KOPT-K1 (cell line): Measurements from ENCODE around the gene KIF19.

Source experiments
- H3K27ac ChIP-seq: fragments of 200-600 bp; sonication (generic); 2 replicates; pipeline ENCODE4 v1.5.1; 2016; ENCODE audit warnings: antibody characterized with exemption, mild to moderate bottlenecking, low read depth, low read length; ENCODE audit not compliant: poor library complexity, severe bottlenecking
- H3K36me3 ChIP-seq: fragments of 200-600 bp; sonication (generic); 2 replicates; pipeline ENCODE4 v1.5.1; 2017; ENCODE audit warnings: antibody characterized with exemption, mild to moderate bottlenecking, low read length, moderate library complexity; ENCODE audit not compliant: insufficient read depth
- H3K9me3 ChIP-seq: fragments of 200-600 bp; sonication (generic); 2 replicates; pipeline ENCODE4 v1.5.1; 2017; ENCODE audit warnings: antibody characterized with exemption, low read length, mild to moderate bottlenecking; ENCODE audit not compliant: insufficient read depth, poor library complexity, severe bottlenecking

The KIF19 gene

DNA sequence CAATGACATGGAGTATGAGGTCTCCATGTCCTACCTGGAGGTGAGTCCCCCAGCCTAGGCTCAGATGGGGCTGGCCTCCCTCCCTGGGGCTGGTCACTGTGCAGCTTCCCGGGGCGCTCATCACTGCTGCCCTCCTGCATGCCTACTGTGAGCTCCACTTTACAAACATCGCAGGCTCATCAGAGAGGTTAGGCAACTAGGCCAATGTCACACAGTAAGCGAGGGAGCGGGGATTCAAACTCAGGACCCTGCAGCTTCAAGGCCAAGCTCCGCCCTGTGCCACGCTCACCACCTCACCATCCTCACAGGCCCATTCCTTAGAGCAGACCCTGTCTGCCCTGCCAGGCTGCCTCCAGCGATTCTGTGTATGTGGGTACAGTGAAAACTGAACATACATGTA lies 17.1 kb downstream of the KIF19 start:
- Histone ChIP-seq H3K27ac (no peak overlapping the region), H3K36me3 (no peaks in the 10 kb centered on the region), H3K9me3 (no peaks in the 10 kb centered on the region)

DNA sequence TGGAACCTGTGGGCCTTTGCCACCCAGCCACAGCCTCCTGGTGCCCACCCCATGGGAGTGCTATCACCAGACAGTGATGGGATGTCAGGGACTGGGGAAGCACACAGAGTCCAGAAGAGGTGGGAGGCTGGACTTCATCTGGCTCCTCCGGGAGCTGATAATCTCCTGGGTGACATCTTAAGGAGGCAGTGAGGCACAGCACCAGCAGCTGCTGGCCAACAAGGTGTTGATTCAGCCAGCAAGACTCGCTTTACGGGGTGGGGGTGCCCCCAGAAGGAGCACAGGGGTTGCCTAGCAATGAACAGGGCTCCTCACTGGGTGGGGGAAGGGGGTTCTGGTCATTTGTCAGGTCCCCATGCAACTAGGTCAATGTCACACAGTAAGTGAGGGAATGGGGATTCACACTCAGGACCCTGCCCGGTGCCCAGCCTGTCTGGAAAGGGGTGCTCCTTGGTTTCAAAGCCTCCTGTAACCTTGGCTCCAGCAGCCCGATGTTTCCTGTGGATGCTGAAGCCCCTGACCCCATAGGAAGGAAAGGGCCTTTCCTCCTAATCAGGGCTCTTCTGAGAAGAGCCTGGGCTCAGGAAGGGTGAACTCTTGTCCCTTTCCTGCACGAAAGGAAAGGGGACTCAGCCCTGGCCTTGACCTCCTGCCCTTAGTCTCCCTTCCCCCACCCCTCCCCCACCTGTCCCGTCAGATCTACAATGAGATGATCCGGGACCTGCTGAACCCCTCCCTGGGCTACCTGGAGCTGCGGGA lies 17.7 kb downstream of the KIF19 start:
- Histone ChIP-seq H3K9me3 (no peaks in the 10 kb centered on the region), H3K36me3 (no peaks in the 10 kb centered on the region), H3K27ac (no peak overlapping the region)

DNA sequence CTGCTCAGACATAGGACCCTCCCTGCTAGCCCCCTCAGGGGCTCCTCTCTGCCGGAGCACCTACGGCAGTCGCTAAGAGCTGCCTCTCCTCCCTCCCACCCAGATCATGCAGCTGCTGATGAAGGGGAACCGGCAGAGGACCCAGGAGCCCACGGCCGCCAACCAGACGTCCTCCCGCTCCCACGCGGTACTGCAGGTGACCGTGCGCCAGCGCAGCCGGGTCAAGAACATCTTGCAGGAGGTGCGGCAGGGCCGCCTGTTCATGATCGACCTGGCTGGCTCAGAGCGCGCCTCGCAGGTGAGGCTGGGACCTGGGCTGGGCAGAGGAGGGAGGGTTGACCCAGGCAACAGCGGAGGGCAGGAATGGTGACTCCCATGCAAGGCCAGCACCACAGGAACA lies 18.6 kb downstream of the KIF19 start:
- Histone ChIP-seq H3K36me3 (no peaks in the 10 kb centered on the region), H3K9me3 (no peaks in the 10 kb centered on the region), H3K27ac (no peak overlapping the region)

DNA sequence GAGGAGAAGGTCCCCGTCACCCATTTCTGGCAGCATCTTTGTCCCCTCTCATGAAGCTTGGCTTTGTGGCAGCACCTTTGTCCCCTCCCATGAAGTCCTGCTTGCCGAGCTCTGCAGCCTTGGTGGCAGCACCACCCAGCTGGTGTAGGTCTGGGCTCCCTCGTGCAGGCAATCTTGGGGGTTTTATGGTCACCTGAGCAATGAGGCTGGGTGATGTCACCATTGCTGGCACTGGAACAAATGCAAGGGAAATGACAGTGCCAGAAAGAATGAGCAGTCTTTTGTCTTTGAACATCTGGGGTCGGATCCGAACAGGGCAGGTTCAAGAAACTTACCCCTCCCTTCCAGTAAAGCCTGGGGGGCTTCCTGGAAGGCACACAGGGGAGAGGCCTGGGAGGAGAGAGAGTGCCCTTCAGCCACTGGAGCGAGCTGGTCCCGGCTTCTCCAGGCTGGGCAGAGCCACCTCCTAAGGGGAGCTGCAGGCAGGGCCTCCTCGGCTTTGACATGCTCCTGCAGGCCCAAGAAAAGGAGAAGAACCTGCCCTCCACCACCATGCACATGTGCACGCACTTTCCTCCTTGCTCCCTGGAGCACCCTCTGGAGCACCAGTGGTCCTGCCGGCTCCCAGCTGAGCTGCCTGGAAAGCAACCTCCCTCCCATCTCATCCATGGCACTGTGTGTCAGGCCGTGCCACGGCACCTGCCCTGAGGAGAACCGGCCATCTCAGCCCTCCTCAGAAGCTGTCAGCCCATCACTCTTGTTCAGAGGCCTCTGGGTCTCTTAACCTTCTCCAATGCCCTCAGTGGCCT lies 19.6 kb downstream of the KIF19 start:
- Histone ChIP-seq H3K9me3 (no peaks in the 10 kb centered on the region), H3K36me3 (no peaks in the 10 kb centered on the region), H3K27ac (no peak overlapping the region)

DNA sequence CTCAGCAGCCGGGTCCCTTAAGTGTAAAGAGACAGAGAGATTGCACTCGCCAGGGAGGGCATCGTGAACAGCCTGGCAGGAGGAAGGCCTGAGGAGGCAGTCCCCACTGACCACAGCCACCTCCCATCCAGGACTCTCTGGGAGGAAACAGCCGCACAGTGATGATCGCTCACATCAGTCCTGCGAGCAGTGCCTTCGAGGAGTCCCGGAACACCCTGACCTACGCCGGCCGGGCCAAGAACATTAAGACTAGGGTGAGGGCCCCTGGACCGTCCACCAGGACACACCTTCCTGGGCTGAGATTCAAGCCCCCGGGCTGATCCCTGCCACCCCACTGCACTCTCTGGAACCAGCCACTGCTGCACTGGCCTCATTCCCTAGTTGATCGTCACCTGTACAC lies 21.6 kb downstream of the KIF19 start:
- H3K27ac ChIP-seq: no peak overlapping the region
- H3K36me3 ChIP-seq: no peaks in the 10 kb centered on the region
- no peaks in the 10 kb centered on the region for H3K9me3 ChIP-seq

DNA sequence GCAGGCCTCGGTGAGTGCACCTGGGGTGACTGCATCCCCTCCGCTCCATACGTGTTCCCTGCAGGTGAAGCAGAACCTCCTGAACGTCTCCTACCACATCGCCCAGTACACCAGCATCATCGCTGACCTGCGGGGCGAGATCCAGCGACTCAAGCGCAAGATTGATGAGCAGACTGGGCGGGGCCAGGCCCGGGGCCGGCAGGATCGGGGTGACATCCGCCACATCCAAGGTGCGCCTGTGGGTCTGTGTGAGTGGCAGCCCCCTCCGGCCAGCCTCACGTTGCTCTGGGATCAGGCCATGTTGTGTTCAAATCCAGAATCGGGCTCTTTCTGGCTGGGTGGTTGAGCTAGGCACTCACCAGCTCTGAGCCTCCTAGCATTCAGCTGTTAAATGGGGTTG lies 23.1 kb downstream of the KIF19 start:
- Histone ChIP-seq H3K9me3 (no peaks in the 10 kb centered on the region), H3K27ac (no peak overlapping the region), H3K36me3 (no peaks in the 10 kb centered on the region)

DNA sequence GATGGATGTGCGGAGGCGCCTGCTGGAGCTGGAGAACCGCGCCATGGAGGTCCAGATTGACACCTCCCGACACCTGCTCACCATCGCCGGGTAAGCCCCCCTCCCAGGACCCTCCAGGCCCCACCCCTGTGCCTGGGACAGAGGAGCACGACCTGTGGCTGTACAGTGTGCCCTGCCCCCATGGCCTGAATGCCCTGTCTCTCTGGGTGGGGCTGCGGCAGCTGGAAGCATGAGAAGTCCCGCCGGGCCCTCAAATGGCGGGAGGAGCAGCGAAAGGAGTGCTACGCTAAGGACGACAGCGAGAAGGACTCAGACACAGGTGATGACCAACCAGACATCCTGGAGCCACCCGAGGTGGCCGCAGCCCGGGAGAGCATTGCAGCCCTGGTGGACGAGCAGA lies 24.5 kb downstream of the KIF19 start:
- no peaks in the 10 kb centered on the region for H3K9me3 ChIP-seq
- no peaks in the 10 kb centered on the region for H3K36me3 ChIP-seq
- H3K27ac ChIP-seq: no peak overlapping the region

DNA sequence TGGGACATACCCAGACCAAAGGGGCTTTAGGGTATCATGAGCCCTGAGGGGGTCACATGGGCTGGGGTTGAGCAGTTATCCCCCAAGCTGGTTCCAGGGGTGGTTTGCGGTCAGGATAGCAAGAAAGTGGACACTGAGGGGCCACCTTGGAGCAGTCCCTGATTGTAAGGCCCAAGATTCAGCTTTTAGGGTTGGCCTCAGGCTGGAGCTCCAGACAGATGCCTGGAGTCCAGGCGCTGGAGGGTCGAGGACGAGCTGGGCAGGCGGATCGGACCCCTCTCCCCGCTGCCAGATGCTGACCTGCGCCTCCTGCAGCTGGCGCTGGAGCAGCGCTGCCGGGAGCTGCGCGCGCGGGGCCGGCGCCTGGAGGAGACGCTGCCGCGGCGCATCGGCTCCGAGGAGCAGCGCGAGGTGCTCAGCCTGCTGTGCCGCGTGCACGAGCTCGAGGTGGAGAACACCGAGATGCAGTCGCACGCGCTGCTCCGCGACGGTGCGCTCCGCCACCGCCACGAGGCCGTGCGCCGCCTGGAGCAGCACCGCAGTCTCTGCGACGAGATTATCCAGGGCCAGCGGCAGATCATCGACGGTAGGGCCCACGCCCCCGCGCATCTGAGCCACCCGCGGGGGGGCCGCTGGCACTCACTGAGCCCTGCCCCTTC lies 25.7 kb downstream of the KIF19 start:
- H3K27ac ChIP-seq: no peak overlapping the region
- no peaks in the 10 kb centered on the region for H3K36me3 ChIP-seq
- H3K9me3 ChIP-seq: no peaks in the 10 kb centered on the region

DNA sequence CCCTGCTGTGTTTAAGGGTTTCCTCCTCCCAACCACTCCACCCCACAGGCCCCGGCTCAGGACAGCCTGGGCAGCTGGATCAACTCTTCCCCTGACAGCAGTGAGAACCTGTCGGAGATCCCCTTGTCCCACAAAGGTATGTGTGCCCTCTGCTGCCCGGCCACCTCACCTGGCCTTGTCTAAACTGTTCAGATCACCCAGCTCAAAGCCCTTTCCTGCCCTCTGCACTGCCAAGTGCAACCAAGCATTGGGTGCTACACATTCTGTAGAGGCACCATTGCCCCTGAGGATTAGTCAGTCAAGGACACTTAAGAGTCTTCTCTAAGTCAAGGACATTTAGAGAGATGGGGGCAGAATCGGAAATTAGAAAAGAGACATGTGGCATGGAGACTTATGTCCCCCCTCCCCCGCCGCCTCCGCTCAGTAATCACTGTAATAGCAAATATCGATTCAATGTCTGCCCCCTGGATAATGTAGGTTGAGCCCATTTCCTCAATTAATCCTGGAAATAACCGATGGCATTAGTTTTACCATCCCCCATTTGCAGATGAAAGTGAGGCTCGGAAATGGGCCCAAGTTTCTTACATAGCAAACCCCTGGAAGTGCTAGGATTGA lies 27.5 kb downstream of the KIF19 start:
- Histone ChIP-seq H3K9me3 (no peaks in the 10 kb centered on the region), H3K27ac (no peak overlapping the region), H3K36me3 (no peaks in the 10 kb centered on the region)

DNA sequence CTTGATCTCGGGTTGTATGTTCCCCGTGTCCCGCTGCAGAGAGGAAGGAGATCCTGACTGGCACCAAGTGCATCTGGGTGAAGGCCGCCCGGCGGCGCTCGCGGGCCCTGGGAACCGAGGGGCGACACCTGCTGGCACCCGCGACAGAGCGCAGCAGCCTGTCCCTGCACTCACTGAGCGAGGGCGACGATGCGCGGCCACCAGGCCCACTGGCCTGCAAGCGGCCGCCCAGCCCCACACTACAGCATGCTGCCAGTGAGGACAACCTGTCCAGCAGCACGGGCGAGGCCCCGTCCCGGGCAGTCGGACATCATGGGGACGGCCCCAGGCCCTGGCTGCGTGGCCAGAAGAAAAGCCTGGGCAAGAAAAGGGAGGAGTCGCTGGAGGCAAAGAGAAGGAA lies 28.1 kb downstream of the KIF19 start:
- Histone ChIP-seq H3K9me3 (no peaks in the 10 kb centered on the region), H3K27ac (no peak overlapping the region), H3K36me3 (no peaks in the 10 kb centered on the region)

DNA sequence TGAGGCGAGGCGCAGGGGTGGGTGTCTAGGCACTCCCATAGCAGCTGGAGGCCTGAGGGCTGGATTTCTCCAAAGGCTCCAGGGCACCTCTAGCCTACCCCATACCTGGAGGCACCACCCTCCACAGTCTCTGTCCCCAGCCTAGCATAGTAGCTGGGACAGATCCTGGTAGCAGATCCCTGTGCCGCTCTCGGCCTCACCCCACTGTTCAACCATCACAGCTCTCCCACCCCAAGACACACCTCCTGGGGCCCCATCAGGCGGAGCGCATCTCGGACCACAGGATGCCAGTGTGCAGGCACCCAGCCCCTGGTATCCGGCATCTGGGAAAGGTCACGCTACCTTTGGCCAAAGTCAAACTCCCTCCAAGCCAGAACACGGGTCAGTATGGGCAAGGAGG lies 28.5 kb downstream of the KIF19 start:
- Histone ChIP-seq H3K36me3 (no peaks in the 10 kb centered on the region), H3K9me3 (no peaks in the 10 kb centered on the region), H3K27ac (no peak overlapping the region)

DNA sequence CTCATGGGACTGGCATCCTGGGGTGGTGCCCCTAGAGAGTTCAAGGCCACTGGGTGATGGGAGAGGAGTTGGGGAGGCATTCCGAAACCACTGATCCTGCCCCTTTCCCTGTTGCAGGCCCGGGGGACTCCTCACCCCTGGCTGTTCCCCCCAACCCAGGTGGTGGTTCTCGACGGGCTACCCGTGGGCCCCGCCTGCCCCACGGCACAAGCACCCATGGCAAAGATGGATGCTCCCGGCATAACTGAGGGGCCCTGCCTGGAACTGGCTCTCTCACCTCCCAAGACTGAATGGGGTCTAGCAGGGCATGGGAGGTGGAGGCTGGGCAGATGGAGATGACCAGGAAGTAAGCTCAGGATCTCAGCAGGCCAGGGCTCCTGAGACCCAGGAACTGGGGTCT lies 29.0 kb downstream of the KIF19 start:
- no peaks in the 10 kb centered on the region for H3K36me3 ChIP-seq
- no peak overlapping the region for H3K27ac ChIP-seq
- H3K9me3 ChIP-seq: no peaks in the 10 kb centered on the region

DNA sequence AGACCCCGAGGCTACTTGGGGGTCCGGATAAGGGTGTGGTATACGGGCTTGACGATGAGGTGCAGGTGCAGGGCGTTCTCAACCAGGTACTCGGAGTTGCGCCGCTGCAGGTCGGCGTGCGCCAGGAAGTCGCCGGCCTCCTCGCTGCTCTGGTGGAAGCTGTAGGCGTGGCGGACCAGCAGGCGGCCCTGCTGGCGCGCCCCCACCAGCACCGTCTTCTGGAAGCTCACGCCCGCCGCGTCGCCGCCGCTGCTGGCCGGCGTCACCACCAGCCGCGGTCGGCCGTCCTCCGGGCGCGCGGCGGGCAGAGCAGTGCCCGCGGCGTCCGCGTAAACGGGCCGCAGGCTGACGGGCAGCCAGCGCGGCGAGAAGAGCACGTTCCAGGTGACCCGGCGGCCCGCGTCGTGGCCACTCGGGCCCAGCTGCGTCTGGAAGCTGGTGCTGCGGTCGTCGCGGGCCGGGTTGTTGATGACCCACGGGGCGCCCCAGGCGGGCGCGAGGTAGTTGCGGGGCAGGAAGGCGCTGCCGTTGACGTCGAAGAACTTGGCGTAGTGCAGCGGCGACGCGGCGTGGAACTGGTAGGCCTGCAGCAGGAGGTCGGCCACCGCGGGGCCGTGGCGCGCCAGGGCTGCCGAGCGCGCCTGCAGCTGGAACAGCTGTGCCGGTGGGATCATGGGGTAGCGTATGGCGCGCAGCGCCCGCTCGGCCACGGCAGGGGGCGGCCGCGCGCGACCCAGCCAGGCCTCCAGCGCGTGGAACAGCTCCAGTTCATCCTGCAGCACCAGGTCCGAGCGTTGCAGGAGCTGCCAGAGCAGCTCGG lies 30.8 kb downstream of the KIF19 start:
- H3K36me3 ChIP-seq: no peaks in the 10 kb centered on the region
- H3K27ac ChIP-seq: no peak overlapping the region
- H3K9me3 ChIP-seq: no peaks in the 10 kb centered on the region

DNA sequence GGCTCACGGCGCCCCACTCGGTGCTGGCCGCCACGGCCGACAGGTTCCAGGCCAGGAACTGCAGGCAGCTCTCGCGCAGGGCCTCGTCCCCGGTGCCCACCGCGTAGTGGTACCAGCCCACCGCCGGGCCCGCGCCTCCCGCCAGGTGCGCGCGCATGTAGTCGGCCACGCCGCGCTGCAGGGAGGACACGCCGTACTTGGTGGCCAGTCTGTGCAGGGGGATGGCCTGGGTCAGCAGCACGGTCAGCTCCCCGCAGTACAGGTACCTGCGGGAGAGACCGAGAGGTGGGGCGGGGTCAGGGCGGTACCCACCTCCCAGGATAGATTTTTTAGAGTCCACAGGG lies 31.4 kb downstream of the KIF19 start:
- no peak overlapping the region for H3K27ac ChIP-seq
- H3K36me3 ChIP-seq: no peaks in the 10 kb centered on the region
- no peaks in the 10 kb centered on the region for H3K9me3 ChIP-seq
